ENCODE results near the gene ITGA2B. TPM values are rescaled to one million over a fixed set of nuclear protein-coding genes. Genes with fewer than 3 reads are reported as not detected.
"Not testable (repeated sequence)": the region's sequence is repeated elsewhere in the genome, so short reads cannot be mapped to it uniquely, and the experiment has no call there.

ITGA2B gene
- total RNA-seq, 1 donor from 2014 or later, result 0.86 TPM

GRCh38 chr17:44350733-44351226 is 38.7 kb downstream of the ITGA2B start:
- peak; percentile 77 for TF ChIP-seq CTCF (IDR thresholded peaks at IDR 0.05)
- peak; percentile 91 for DNase-seq (ENCODE audit: extremely low spot score, unreplicated experiment)

GRCh38 chr17:44349553-44350070 is 39.8 kb downstream of the ITGA2B start:
- Mint-ChIP-seq H3K4me3 (ENCODE audit: unreplicated experiment) (no peak overlapping the region), H3K27ac (ENCODE audit: unreplicated experiment) (no peak overlapping the region), H3K36me3 (ENCODE audit: unreplicated experiment) (peaks cover 14% of the 10 kb centered on the region), H3K27me3 (ENCODE audit: unreplicated experiment) (no peaks in the 10 kb centered on the region), H3K4me1 (ENCODE audit: unreplicated experiment) (peaks cover 14% of the 10 kb centered on the region), H3K9me3 (ENCODE audit: unreplicated experiment) (no peaks in the 10 kb centered on the region)
- no peak for DNase-seq (ENCODE audit: extremely low spot score, unreplicated experiment)
- TF ChIP-seq CTCF (IDR thresholded peaks at IDR 0.05), result no peak

More at GRCh38 chr17:44350733-44351226, 38.7 kb downstream of the ITGA2B start:
- Mint-ChIP-seq H3K27ac (ENCODE audit: unreplicated experiment) (no peak overlapping the region), H3K4me1 (ENCODE audit: unreplicated experiment) (peaks cover 10% of the 10 kb centered on the region), H3K4me3 (ENCODE audit: unreplicated experiment) (no peak overlapping the region), H3K9me3 (ENCODE audit: unreplicated experiment) (no peaks in the 10 kb centered on the region), H3K36me3 (ENCODE audit: unreplicated experiment) (peaks cover 14% of the 10 kb centered on the region), H3K27me3 (ENCODE audit: unreplicated experiment) (no peaks in the 10 kb centered on the region)

- H3K36me3 Mint-ChIP-seq (ENCODE audit: unreplicated experiment), result peaks cover 14% of the 10 kb centered on the region
- no peak for DNase-seq (ENCODE audit: extremely low spot score, unreplicated experiment)
- no peaks in the 10 kb centered on the region for H3K9me3 Mint-ChIP-seq (ENCODE audit: unreplicated experiment)
- no peak overlapping the region for H3K4me3 Mint-ChIP-seq (ENCODE audit: unreplicated experiment)
- no peak overlapping the region for H3K27ac Mint-ChIP-seq (ENCODE audit: unreplicated experiment)
- H3K4me1 Mint-ChIP-seq (ENCODE audit: unreplicated experiment), result peaks cover 16% of the 10 kb centered on the region
- H3K27me3 Mint-ChIP-seq (ENCODE audit: unreplicated experiment), result no peaks in the 10 kb centered on the region
- no peak for TF ChIP-seq CTCF (IDR thresholded peaks at IDR 0.05)
These were observed 40.5 kb downstream of the ITGA2B start for GRCh38 chr17:44348988-44349364.

- Mint-ChIP-seq H3K36me3 (ENCODE audit: unreplicated experiment) (peaks cover 14% of the 10 kb centered on the region), H3K4me1 (ENCODE audit: unreplicated experiment) (peaks cover 16% of the 10 kb centered on the region), H3K27me3 (ENCODE audit: unreplicated experiment) (no peaks in the 10 kb centered on the region), H3K9me3 (ENCODE audit: unreplicated experiment) (no peaks in the 10 kb centered on the region), H3K4me3 (ENCODE audit: unreplicated experiment) (no peak overlapping the region), H3K27ac (ENCODE audit: unreplicated experiment) (peak overlapping the region; percentile 18)
- no peak for TF ChIP-seq CTCF (IDR thresholded peaks at IDR 0.05)
- DNase-seq (ENCODE audit: extremely low spot score, unreplicated experiment), result no peak
These were observed 41.0 kb downstream of the ITGA2B start for GRCh38 chr17:44348234-44348987.

- peaks cover 16% of the 10 kb centered on the region for H3K4me1 Mint-ChIP-seq (ENCODE audit: unreplicated experiment)
- H3K27me3 Mint-ChIP-seq (ENCODE audit: unreplicated experiment); H3K27ac Mint-ChIP-seq (ENCODE audit: unreplicated experiment); DNase-seq (ENCODE audit: extremely low spot score, unreplicated experiment); H3K36me3 Mint-ChIP-seq (ENCODE audit: unreplicated experiment); H3K4me3 Mint-ChIP-seq (ENCODE audit: unreplicated experiment); H3K9me3 Mint-ChIP-seq (ENCODE audit: unreplicated experiment): not testable (repeated sequence)
These were observed 42.0 kb downstream of the ITGA2B start for GRCh38 chr17:44347206-44348055.
